ENCODE results near the gene PRKCH.

DNA sequence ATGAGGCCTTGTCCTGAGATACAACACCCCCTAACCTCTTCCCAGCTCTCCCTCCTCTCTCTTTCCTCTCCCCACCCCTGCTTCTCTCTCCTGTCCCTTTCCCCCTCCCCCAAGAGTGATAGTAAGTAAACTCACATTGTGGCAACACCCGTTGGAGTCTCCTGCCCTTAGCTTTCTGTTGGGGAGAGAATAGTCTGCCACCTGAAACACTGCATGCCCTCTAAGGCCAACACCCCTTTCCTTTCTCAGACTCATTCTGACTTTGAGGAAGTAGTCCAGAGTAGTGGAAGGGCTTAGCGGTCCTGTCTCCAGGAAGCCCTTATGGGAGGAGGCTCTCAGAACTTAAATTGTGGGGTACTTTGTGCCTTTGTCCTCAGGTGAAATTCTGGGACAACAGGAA lies 95.2 kb downstream of the PRKCH start:
- TF ChIP-seq, protein P1, sequence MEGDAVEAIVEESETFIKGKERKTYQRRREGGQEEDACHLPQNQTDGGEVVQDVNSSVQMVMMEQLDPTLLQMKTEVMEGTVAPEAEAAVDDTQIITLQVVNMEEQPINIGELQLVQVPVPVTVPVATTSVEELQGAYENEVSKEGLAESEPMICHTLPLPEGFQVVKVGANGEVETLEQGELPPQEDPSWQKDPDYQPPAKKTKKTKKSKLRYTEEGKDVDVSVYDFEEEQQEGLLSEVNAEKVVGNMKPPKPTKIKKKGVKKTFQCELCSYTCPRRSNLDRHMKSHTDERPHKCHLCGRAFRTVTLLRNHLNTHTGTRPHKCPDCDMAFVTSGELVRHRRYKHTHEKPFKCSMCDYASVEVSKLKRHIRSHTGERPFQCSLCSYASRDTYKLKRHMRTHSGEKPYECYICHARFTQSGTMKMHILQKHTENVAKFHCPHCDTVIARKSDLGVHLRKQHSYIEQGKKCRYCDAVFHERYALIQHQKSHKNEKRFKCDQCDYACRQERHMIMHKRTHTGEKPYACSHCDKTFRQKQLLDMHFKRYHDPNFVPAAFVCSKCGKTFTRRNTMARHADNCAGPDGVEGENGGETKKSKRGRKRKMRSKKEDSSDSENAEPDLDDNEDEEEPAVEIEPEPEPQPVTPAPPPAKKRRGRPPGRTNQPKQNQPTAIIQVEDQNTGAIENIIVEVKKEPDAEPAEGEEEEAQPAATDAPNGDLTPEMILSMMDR (IDR thresholded peaks at IDR 0.05 in 2 of 3, conservative IDR thresholded peaks at IDR 0.05 in 1 of 3; ENCODE audit: control insufficient read depth in 2 of 3, extremely low read depth in 1 of 3, insufficient read depth in 1 of 3, low read depth in 3 of 3, low read length in 3 of 3), result no peak
- TF ChIP-seq, protein P2, sequence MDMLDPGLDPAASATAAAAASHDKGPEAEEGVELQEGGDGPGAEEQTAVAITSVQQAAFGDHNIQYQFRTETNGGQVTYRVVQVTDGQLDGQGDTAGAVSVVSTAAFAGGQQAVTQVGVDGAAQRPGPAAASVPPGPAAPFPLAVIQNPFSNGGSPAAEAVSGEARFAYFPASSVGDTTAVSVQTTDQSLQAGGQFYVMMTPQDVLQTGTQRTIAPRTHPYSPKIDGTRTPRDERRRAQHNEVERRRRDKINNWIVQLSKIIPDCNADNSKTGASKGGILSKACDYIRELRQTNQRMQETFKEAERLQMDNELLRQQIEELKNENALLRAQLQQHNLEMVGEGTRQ (IDR thresholded peaks at IDR 0.05; ENCODE audit: borderline replicate concordance, low read depth, low read length), result no peak
- TF ChIP-seq, protein P3, sequence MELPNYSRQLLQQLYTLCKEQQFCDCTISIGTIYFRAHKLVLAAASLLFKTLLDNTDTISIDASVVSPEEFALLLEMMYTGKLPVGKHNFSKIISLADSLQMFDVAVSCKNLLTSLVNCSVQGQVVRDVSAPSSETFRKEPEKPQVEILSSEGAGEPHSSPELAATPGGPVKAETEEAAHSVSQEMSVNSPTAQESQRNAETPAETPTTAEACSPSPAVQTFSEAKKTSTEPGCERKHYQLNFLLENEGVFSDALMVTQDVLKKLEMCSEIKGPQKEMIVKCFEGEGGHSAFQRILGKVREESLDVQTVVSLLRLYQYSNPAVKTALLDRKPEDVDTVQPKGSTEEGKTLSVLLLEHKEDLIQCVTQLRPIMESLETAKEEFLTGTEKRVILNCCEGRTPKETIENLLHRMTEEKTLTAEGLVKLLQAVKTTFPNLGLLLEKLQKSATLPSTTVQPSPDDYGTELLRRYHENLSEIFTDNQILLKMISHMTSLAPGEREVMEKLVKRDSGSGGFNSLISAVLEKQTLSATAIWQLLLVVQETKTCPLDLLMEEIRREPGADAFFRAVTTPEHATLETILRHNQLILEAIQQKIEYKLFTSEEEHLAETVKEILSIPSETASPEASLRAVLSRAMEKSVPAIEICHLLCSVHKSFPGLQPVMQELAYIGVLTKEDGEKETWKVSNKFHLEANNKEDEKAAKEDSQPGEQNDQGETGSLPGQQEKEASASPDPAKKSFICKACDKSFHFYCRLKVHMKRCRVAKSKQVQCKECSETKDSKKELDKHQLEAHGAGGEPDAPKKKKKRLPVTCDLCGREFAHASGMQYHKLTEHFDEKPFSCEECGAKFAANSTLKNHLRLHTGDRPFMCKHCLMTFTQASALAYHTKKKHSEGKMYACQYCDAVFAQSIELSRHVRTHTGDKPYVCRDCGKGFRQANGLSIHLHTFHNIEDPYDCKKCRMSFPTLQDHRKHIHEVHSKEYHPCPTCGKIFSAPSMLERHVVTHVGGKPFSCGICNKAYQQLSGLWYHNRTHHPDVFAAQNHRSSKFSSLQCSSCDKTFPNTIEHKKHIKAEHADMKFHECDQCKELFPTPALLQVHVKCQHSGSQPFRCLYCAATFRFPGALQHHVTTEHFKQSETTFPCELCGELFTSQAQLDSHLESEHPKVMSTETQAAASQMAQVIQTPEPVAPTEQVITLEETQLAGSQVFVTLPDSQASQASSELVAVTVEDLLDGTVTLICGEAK (IDR thresholded peaks at IDR 0.05; ENCODE audit: borderline replicate concordance), result no peak
- TF ChIP-seq EGR1 (IDR thresholded peaks at IDR 0.05; ENCODE audit: borderline replicate concordance in 1 of 2, low read depth in 2 of 2, low read length in 2 of 2) (no peak), EZH2 (IDR thresholded peaks at IDR 0.05; ENCODE audit: borderline replicate concordance, control insufficient read depth, low read depth, low read length) (no peak), SRF (IDR thresholded peaks at IDR 0.05; ENCODE audit: low read depth in 2 of 2, low read length in 2 of 2) (no peak), NFIC (IDR thresholded peaks at IDR 0.05; ENCODE audit: low read depth, low read length) (no peak), EP300 (IDR thresholded peaks at IDR 0.05; ENCODE audit: borderline replicate concordance in 1 of 2, control insufficient read depth in 1 of 2, low read depth in 2 of 2, low read length in 2 of 2) (no peak), BRCA1 (IDR thresholded peaks at IDR 0.05; ENCODE audit: low read depth, low read length) (no peak), BHLHE40 (IDR thresholded peaks at IDR 0.05; ENCODE audit: borderline replicate concordance in 1 of 2, low read depth in 2 of 2, low read length in 1 of 2) (no peak), ZNF24 (IDR thresholded peaks at IDR 0.05) (no peak)
- TF ChIP-seq, protein P4, sequence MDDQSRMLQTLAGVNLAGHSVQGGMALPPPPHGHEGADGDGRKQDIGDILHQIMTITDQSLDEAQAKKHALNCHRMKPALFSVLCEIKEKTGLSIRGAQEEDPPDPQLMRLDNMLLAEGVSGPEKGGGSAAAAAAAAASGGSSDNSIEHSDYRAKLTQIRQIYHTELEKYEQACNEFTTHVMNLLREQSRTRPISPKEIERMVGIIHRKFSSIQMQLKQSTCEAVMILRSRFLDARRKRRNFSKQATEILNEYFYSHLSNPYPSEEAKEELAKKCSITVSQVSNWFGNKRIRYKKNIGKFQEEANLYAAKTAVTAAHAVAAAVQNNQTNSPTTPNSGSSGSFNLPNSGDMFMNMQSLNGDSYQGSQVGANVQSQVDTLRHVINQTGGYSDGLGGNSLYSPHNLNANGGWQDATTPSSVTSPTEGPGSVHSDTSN (IDR thresholded peaks at IDR 0.05; ENCODE audit: insufficient replicate concordance, low read depth, low read length), result no peak
- TF ChIP-seq, protein P5, sequence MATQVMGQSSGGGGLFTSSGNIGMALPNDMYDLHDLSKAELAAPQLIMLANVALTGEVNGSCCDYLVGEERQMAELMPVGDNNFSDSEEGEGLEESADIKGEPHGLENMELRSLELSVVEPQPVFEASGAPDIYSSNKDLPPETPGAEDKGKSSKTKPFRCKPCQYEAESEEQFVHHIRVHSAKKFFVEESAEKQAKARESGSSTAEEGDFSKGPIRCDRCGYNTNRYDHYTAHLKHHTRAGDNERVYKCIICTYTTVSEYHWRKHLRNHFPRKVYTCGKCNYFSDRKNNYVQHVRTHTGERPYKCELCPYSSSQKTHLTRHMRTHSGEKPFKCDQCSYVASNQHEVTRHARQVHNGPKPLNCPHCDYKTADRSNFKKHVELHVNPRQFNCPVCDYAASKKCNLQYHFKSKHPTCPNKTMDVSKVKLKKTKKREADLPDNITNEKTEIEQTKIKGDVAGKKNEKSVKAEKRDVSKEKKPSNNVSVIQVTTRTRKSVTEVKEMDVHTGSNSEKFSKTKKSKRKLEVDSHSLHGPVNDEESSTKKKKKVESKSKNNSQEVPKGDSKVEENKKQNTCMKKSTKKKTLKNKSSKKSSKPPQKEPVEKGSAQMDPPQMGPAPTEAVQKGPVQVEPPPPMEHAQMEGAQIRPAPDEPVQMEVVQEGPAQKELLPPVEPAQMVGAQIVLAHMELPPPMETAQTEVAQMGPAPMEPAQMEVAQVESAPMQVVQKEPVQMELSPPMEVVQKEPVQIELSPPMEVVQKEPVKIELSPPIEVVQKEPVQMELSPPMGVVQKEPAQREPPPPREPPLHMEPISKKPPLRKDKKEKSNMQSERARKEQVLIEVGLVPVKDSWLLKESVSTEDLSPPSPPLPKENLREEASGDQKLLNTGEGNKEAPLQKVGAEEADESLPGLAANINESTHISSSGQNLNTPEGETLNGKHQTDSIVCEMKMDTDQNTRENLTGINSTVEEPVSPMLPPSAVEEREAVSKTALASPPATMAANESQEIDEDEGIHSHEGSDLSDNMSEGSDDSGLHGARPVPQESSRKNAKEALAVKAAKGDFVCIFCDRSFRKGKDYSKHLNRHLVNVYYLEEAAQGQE (IDR thresholded peaks at IDR 0.05; ENCODE audit: low read depth, low read length), result no peak

Data from GM12878 (cell line).